Astrocyte (in vitro differentiated cells and primary cell): ENCODE measurements around the gene BRD7. TPM values are rescaled to one million over a fixed set of nuclear protein-coding genes. Genes with fewer than 3 reads are reported as not detected.

Experiments
- DNase-seq: peaks from one replicate; pipeline ENCODE4 v3.0.0-alpha.2; 2010; ENCODE audit warnings: low read depth
- FAIRE-seq: peaks from 2 replicates; lab custom pipeline; 2011; peaks lifted over from hg19 to GRCh38; lab: Jason Lieb, UNC
- H2AFZ ChIP-seq: 2 replicates; pipeline ENCODE4 v1.6.0; 2012; ENCODE audit warnings: low read depth, low read length, inconsistent platforms
- H3K27ac ChIP-seq: 2 replicates; pipeline ENCODE4 v1.5.1; 2011; ENCODE audit warnings: low read depth, low read length, inconsistent platforms
- H3K27me3 ChIP-seq: 2 replicates; pipeline ENCODE4 v1.6.0; 2011; ENCODE audit warnings: low read length, inconsistent platforms; ENCODE audit not compliant: insufficient read depth
- H3K36me3 ChIP-seq: 2 replicates; pipeline ENCODE4 v1.5.1; 2011; ENCODE audit warnings: low read length, inconsistent platforms; ENCODE audit not compliant: insufficient read depth
- H3K4me1 ChIP-seq: 2 replicates; pipeline ENCODE4 v1.5.1; 2011; ENCODE audit warnings: low read length, inconsistent platforms; ENCODE audit not compliant: insufficient read depth
- H3K4me2 ChIP-seq: 2 replicates; pipeline ENCODE4 v1.6.0; 2012; ENCODE audit warnings: low read length, inconsistent platforms
- H3K4me3 ChIP-seq: 2 replicates; pipeline ENCODE4 v1.5.1; 2011; ENCODE audit warnings: low read depth, mild to moderate bottlenecking, low read length, inconsistent platforms; ENCODE audit not compliant: insufficient read depth
- H3K79me2 ChIP-seq: 2 replicates; pipeline ENCODE4 v1.6.0; 2012; ENCODE audit warnings: mild to moderate bottlenecking, low read length, inconsistent platforms; ENCODE audit not compliant: insufficient read depth
- H3K9ac ChIP-seq: 2 replicates; pipeline ENCODE4 v1.6.0; 2012; ENCODE audit warnings: mild to moderate bottlenecking, low read length, inconsistent platforms
- H3K9me3 ChIP-seq: 2 replicates; pipeline ENCODE4 v1.5.1; 2012; ENCODE audit warnings: low read depth, mild to moderate bottlenecking, low read length, inconsistent platforms; ENCODE audit not compliant: insufficient read depth
- H4K20me1 ChIP-seq: 2 replicates; pipeline ENCODE4 v1.6.0; 2012; ENCODE audit warnings: low read length, inconsistent platforms; ENCODE audit not compliant: insufficient read depth
- H3K27ac Mint-ChIP-seq: one replicate; pipeline ENCODE4 v1.8.0; 2021; ENCODE audit warnings: mild to moderate bottlenecking, mixed read lengths; ENCODE audit not compliant: unreplicated experiment
- H3K27me3 Mint-ChIP-seq: one replicate; pipeline ENCODE4 v1.8.0; 2021; ENCODE audit warnings: low read depth, mixed read lengths; ENCODE audit not compliant: unreplicated experiment
- H3K36me3 Mint-ChIP-seq: one replicate; pipeline ENCODE4 v1.8.0; 2021; ENCODE audit warnings: low read depth, mixed read lengths; ENCODE audit not compliant: unreplicated experiment
- H3K4me1 Mint-ChIP-seq: one replicate; pipeline ENCODE4 v1.8.0; 2021; ENCODE audit warnings: low read depth, mixed read lengths; ENCODE audit not compliant: unreplicated experiment
- H3K4me3 Mint-ChIP-seq: one replicate; pipeline ENCODE4 v1.8.0; 2021; ENCODE audit warnings: mild to moderate bottlenecking, moderate library complexity, mixed read lengths; ENCODE audit not compliant: unreplicated experiment
- H3K9me3 Mint-ChIP-seq: one replicate; pipeline ENCODE4 v1.8.0; 2021; ENCODE audit warnings: mild to moderate bottlenecking, mixed read lengths; ENCODE audit not compliant: unreplicated experiment
- CTCF ChIP-seq: IDR thresholded peaks from 2 replicates; pipeline ENCODE4 v1.5.1; 2011; ENCODE audit warnings: low read depth, mild to moderate bottlenecking, inconsistent platforms, low read length, moderate library complexity; ENCODE audit not compliant: insufficient read depth
- EZH2 ChIP-seq: IDR thresholded peaks from 2 replicates; pipeline ENCODE4 v1.6.1; 2012; ENCODE audit warnings: mild to moderate bottlenecking, low read length, inconsistent platforms; ENCODE audit not compliant: insufficient read depth
- total RNA-seq: library from RNA; stranded (reverse); gene quantifications from 2 replicates; pipeline ENCODE4 v1.2.1, GENCODE V29; 2021

The BRD7 gene
- total RNA-seq, 1 donor from 2014 or later, result 58.5 TPM

GRCh38 chr16:50388496-50388895, 19.7 kb upstream of the BRD7 start:
- Histone ChIP-seq H4K20me1 (no peaks in the 10 kb centered on the region), H3K36me3 (no peaks in the 10 kb centered on the region), H3K27me3 (peaks cover 9% of the 10 kb centered on the region), H3K4me1 (no peaks in the 10 kb centered on the region), H3K27ac (no peak overlapping the region), H3K9ac (no peak overlapping the region), H2AFZ (no peak overlapping the region), H3K4me3 (no peak overlapping the region), H3K9me3 (no peaks in the 10 kb centered on the region), H3K79me2 (no peaks in the 10 kb centered on the region), H3K4me2 (no peak overlapping the region)
- peaks cover under 1% of the 10 kb centered on the region for H3K9me3 Mint-ChIP-seq
- TF ChIP-seq EZH2 (no peak), CTCF (no peak)
- H3K4me1 Mint-ChIP-seq, result no peaks in the 10 kb centered on the region
- no peak overlapping the region for H3K4me3 Mint-ChIP-seq
- H3K36me3 Mint-ChIP-seq, result no peaks in the 10 kb centered on the region
- no peak for DNase-seq
- no peak overlapping the region for H3K27ac Mint-ChIP-seq
- peaks cover 48% of the 10 kb centered on the region for H3K27me3 Mint-ChIP-seq
- no peak for FAIRE-seq

DNA sequence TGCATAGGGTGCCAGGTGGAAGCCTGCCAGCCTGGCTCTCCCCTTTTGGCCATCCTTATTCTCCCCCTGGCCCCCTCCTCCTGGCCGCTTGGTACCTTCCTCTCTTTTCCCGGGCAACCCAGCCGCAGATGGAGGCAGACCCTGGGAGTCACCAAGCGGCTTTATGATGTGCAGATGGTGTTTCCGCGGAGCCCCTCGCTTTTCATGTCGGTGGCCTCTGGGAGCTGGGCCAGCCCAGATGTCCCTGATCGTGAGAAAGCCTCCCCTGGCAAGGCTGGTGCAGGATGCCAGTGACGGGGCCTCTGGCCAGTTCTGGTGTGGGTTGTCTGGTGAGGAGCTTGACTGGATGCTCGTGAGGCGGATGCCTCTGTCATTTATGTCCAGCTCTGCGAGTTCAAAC, 18.0 kb upstream of the BRD7 start:
- no peak for FAIRE-seq
- peaks cover 43% of the 10 kb centered on the region for H3K27me3 Mint-ChIP-seq

More for the DNA sequence above, 18.0 kb upstream of the BRD7 start:
- no peak overlapping the region for H3K27ac ChIP-seq
- H2AFZ ChIP-seq, result no peak overlapping the region
- H3K27me3 ChIP-seq, result peaks cover 9% of the 10 kb centered on the region
- H3K4me2 ChIP-seq, result no peak overlapping the region
- H4K20me1 ChIP-seq, result no peaks in the 10 kb centered on the region
- H3K79me2 ChIP-seq, result no peaks in the 10 kb centered on the region
- no peak overlapping the region for H3K4me3 Mint-ChIP-seq
- no peaks in the 10 kb centered on the region for H3K36me3 Mint-ChIP-seq
- H3K4me1 Mint-ChIP-seq, result no peaks in the 10 kb centered on the region
- no peaks in the 10 kb centered on the region for H3K9me3 ChIP-seq
- DNase-seq, result no peak
- no peaks in the 10 kb centered on the region for H3K36me3 ChIP-seq
- H3K9me3 Mint-ChIP-seq, result peaks cover 2% of the 10 kb centered on the region
- no peak overlapping the region for H3K27ac Mint-ChIP-seq
- no peak overlapping the region for H3K4me3 ChIP-seq
- no peak overlapping the region for H3K9ac ChIP-seq
- TF ChIP-seq EZH2 (no peak), CTCF (no peak)
- no peaks in the 10 kb centered on the region for H3K4me1 ChIP-seq
